HL-60 (cell line): ENCODE data around the gene CD300H.

Experiments used
- DNase-seq, 2 experiments: peaks; one replicate each; pipeline ENCODE4 v3.0.0-alpha.2; 2010 to 2020; ENCODE audit warnings: low read depth in 1 of 2, low spot score in 1 of 2
- H3K27ac ChIP-seq: fragments of 250-450 bp; sonication (Bioruptor Pico); replicated peaks from 2 replicates; pipeline ENCODE4 v1.5.1; 2020; ENCODE audit warnings: mild to moderate bottlenecking, moderate library complexity
- H3K27me3 ChIP-seq: fragments of 250-450 bp; sonication (Bioruptor Pico); 2 replicates; pipeline ENCODE4 v1.5.1; 2021; ENCODE audit warnings: mild to moderate bottlenecking, moderate library complexity; ENCODE audit not compliant: insufficient read depth, poor library complexity, severe bottlenecking
- H3K4me3 ChIP-seq: replicated peaks from 2 replicates; pipeline ENCODE4 v1.5.1; 2011; ENCODE audit warnings: mild to moderate bottlenecking, control low read depth, low read length; ENCODE audit not compliant: insufficient read depth
- GABPA ChIP-seq: IDR thresholded peaks from 2 replicates; pipeline ENCODE4 v1.6.1; 2012; ENCODE audit warnings: low read depth
- POLR2AphosphoS5 ChIP-seq: IDR thresholded peaks from 2 replicates; pipeline ENCODE4 v1.6.1; 2012; ENCODE audit warnings: low read depth
- REST ChIP-seq: IDR thresholded peaks from 2 replicates; pipeline ENCODE4 v1.6.1; 2012; ENCODE audit warnings: low read depth; ENCODE audit not compliant: insufficient replicate concordance
- SPI1 ChIP-seq: IDR thresholded peaks from 2 replicates; pipeline ENCODE4 v1.6.1; 2012; ENCODE audit warnings: low read depth, mild to moderate bottlenecking, borderline replicate concordance
- TF ChIP-seq, protein P1 (sequence below): IDR thresholded peaks from one replicate; pipeline ENCODE4 v1.5.1; 2011; ENCODE audit warnings: low read length, control low read depth, inconsistent platforms; ENCODE audit not compliant: insufficient read depth

The CD300H gene

GRCh38 chr17:74514632-74515334 lies 52.5 kb downstream of the CD300H start:
- no peak overlapping the region for H3K27ac ChIP-seq

GRCh38 chr17:74513987-74514631 lies 53.2 kb downstream of the CD300H start:
- Histone ChIP-seq H3K4me3 (no peak overlapping the region), H3K27me3 (no peaks in the 10 kb centered on the region), H3K27ac (no peak overlapping the region)
- peak; percentile 17 to 69 for DNase-seq
- TF ChIP-seq SPI1 (no peak), POLR2AphosphoS5 (peak; percentile 81)

More at GRCh38 chr17:74514632-74515334, 52.5 kb downstream of the CD300H start:
- no peak for DNase-seq
- TF ChIP-seq REST (no peak), GABPA (no peak)
- no peaks in the 10 kb centered on the region for H3K27me3 ChIP-seq
- H3K4me3 ChIP-seq: no peak overlapping the region

DNA sequence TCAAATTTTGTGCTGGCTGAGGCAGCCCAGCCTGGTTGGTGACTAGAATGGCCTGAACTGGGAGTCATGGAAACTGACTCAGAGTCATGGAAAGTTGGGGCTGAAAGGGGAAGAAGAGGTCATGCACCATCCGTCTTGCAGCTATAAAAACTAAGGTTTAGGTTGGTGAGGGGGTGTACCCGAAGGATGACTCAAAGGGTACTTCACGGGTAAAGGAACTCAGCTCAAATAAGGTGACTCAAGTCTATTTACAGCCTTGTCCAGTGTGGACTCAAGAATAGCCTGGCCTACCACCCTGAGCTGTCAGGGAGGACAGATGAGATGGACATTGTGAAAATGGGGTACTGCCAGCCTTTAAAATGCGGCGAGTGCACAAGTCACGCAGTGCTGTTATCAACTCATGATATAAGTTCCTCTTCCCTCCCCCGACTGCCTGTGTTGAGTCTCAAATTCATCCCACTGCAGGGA lies 54.7 kb downstream of the CD300H start:
- TF ChIP-seq, protein P1, sequence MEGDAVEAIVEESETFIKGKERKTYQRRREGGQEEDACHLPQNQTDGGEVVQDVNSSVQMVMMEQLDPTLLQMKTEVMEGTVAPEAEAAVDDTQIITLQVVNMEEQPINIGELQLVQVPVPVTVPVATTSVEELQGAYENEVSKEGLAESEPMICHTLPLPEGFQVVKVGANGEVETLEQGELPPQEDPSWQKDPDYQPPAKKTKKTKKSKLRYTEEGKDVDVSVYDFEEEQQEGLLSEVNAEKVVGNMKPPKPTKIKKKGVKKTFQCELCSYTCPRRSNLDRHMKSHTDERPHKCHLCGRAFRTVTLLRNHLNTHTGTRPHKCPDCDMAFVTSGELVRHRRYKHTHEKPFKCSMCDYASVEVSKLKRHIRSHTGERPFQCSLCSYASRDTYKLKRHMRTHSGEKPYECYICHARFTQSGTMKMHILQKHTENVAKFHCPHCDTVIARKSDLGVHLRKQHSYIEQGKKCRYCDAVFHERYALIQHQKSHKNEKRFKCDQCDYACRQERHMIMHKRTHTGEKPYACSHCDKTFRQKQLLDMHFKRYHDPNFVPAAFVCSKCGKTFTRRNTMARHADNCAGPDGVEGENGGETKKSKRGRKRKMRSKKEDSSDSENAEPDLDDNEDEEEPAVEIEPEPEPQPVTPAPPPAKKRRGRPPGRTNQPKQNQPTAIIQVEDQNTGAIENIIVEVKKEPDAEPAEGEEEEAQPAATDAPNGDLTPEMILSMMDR: no peak
- peak; percentile 63; the same call in 1 of the 2 replicates for TF ChIP-seq POLR2AphosphoS5
- no peak for TF ChIP-seq REST
- TF ChIP-seq SPI1: 0 out of 2 replicates have a peak, but pooled peaks have one; percentile 6
- no peak for TF ChIP-seq GABPA
- H3K27ac ChIP-seq: peak overlapping the region; percentile 70
- no peak overlapping the region for H3K4me3 ChIP-seq
- no peaks in the 10 kb centered on the region for H3K27me3 ChIP-seq
- DNase-seq: peak; percentile 76 to 89

GRCh38 chr17:74512036-74512435 lies 55.3 kb downstream of the CD300H start:
- Histone ChIP-seq H3K4me3 (no peak overlapping the region), H3K27me3 (no peaks in the 10 kb centered on the region), H3K27ac (peak overlapping the region; percentile 70)
- no peak for TF ChIP-seq SPI1
- TF ChIP-seq, protein P1: no peak
- no peak for TF ChIP-seq POLR2AphosphoS5
- TF ChIP-seq GABPA: no peak
- no peak for TF ChIP-seq REST
- DNase-seq: no peak
